NCI-H526 (cell line): Measurements from ENCODE around the gene GRK1.
A peak's percentile ranks its signal among the peaks of the same experiment; 100 is the strongest.
"Not testable (repeated sequence)": the region's sequence is repeated elsewhere in the genome, so short reads cannot be mapped to it uniquely, and the experiment has no call there.

Source experiments
- DNase-seq, 2 experiments: peaks; one replicate each; lab custom pipeline; 2025; lab: John Stamatoyannopoulos, UW

GRK1 gene

DNA sequence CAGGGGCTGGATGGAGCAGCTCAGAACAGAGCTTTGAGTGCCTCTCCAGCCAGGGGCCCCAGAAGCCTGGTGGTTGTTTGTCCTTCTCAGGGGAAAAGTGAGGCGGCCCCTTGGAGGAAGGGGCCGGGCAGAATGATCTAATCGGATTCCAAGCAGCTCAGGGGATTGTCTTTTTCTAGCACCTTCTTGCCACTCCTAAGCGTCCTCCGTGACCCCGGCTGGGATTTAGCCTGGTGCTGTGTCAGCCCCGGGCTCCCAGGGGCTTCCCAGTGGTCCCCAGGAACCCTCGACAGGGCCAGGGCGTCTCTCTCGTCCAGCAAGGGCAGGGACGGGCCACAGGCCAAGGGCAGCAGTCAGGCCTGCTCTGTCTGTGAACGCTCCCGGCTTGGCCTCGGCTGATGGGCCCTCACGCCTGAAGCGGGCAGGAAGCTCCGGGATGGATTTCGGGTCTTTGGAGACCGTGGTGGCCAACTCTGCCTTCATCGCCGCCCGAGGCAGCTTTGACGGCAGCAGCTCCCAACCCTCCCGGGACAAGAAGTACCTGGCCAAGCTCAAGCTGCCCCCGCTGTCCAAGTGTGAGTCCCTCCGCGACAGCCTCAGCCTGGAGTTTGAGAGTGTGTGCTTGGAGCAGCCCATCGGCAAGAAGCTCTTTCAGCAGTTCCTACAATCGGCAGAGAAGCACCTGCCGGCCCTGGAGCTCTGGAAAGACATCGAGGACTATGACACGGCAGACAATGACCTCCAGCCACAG is at the start of gene GRK1:
Gene GRK1, plus strand, starts transcription at position 269 of the 751 bp plus-strand sequence. Its CDS starts 168 bp downstream, at position 437.
- DNase-seq: no peak

DNA sequence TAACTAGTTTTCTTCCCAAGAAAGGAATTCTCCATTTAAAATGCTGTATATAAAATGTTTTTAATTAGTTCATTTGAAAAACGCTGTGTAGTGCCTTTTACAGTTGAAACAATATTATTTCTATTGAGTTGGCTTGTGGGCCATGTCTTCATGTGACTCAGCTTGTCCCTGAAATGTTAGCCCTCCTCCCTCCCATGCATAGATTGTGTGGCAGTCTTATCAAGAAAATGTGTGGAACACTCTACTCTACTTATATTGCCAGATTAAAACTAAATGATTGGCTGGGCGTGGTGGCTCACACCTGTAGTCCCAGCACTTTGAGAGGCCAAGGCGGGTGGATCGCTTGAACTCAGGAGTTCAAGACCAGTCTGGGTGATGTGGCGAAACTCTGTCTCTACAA is 49.1 kb upstream of the GRK1 start:
- DNase-seq: no peak

DNA sequence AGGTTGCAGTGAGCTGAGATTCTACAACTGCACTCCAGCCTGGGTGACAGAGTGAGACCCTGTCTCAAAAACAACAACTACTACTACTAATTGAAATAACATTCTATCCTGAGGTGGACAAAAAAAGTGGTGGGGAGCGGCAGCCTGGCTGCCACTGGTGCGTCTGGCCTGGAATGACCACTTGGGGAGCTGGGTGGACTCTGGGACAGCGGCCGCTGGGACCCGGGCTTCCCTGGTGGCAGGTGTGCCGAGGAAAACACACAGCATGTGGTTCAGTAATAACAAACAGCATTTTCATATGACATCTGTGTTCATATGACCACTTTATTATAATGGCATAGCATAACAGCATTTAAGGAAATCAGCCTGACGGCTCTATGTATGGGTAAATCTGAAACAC is 48.6 kb upstream of the GRK1 start:
- peak in 1 of 2 experiments; percentile 33 for DNase-seq

DNA sequence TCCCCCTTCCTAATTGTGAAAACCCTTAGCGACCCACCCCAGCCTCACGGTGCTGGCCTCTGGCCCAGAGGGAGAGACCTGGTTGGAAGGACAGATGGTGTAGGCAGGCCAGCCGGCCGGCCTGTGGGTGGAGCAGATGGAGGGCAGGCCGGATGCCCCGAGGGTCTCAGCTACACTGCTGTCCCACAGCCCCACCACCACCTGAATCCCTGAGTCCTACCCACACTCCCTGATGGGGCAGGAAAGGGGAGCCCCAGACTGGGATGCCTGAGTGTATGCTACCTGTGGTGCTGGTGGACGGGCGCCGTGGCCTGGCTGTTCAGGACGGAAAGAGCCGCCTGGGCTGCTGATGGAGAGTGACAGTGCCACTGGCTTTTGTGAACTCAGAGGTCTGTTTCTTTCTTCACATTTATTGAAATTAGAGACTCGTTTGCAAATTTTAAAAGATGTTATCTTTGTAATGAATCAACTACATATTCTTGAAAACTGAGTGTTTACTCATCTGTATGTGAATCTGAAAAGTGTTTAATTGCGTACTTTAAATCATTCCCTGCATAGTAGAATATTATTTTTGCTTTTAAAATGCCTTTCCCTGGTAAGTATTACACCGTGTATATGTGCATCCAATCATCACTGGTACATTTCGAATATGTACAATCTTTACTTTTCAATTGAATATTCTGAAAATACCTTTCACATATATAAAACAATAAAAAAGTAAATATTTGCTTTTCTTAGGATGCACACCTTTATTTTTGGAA is 46.8 kb upstream of the GRK1 start:
- DNase-seq: no peak

DNA sequence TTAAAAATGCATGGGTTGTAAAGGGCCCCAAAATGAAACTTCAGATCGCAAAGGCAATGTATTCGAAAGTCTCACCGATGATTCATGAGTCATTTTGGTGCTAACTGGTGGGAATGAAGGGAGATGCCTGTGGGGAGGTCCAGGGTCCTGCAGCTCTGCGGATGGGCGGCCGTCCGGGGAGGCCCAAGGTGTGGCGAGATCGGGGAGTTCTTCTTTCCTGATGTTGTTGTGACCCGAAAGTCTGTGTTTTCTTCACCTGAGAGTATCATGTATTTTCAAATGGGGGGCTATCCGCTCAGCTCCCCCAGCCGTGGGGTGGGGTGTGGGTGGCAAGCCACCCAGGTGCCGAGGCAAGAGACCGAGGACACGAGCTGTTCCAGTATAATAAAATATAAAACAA is 46.0 kb upstream of the GRK1 start:
- no peak for DNase-seq

DNA sequence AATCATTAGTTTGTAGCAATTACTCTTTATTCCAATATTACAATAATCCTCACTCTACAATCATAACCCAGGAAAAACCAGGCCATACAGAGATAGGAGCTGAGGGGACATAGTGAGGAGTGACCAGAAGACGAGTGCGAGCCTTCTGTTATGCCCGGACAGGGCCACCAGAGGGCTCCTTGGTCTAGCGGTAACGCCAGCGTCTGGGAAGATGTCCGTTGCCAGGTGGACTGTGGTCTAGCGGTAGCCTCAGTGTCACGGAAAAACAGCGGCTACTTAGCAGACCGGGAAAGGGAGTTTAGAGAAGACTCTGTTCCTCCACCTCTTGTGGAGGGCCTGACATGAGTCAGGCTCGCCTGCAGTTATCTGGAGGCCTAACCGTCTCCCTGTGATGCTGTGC is 45.5 kb upstream of the GRK1 start:
- DNase-seq: peak in 1 of 2 experiments; percentile 22

DNA sequence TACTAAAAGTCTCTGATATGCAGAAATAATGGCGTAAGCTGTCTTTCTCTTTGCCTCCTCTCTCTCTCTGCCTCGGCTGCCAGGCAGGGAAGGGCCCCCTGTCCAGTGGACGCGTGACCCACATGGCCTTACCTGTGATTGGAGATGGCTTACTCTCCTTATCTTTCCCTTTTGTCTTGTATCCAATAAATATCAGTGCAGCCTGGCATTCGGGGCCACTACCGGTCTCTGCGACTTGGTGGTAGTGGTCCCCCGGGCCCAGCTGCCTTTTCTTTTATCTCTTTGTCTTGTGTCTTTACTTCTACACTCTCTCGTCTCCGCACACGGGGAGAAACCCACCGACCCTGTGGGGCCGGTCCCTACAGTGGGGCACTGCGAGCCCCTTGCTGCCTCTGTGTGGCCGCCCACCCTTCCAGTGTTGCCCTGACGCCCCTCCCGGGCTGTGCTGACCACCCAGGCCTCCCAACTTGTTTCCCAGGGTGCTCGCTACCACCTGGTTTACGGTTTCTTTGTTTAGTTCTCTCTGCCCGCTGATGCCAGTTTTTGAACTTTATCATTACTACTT is 45.0 kb upstream of the GRK1 start:
- DNase-seq: not testable (repeated sequence)

DNA sequence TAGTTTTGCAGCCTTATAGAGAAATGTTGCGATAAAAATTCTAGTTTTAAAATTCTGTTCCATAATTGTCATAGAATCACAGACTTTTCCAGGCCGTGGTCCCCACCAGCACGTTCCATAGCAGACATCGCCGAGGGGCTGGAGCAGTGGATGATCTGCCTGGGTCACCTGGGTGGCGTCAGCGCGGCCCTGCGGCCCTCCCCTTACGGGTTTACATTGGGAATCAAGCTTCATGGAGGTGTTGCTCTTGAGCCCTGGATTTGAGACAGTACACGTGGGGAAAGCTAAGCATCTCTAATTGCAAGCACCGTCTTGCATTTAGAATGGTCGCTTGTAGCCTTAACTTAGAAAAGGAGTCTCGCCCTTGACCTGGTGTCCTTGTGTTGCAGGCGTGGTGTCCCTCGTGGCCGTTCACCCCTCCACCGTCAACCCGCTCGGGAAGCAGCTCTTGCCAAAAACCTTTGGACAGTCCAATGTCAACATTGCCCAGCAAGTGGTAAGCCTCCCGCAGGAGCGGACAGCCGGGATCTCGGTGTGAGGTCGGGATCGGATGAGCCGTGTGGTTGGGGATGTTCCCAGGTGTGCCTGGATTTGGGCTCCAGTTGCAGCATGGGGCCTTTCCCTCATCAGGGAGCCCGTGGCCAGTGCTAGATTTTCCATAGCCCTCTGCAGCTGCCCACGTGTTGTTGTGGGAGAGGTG is 44.1 kb upstream of the GRK1 start:
- DNase-seq: no peak

DNA sequence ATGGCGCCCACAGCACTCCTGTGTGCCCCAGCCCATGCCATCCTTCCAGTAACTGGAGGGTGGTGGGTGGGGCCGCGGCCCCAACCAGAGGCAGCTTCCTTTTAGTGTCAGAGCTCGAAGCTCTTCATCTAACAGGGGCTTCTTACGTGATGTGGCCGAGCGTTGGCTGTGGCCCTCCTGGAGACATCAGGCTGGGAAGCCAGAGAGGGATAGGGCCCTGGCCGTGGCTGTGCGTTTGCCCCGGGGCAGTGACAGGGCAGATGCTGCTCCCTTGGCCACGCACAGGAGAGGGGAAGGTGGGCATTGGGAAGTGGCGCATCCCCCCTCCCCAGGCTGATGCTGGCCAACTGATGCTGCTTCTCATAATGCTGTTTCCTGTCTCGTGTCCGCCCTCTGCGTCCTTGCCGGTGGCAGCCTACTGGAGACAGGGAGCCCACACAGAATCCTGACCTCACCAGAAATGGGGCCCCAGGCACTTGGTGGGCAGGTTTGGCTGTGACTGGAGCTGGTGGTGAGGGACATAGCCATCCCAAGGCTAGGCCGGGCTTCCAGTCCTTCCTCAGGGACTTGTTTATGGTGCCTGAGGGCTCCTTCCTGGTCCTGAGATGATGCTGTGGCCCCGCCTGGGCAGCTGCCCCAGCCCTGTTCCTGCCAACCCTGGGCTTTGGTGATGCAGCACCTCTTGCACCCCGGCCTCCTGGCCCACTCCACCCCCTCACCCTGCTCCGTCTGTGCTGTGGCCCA is 43.4 kb upstream of the GRK1 start:
- no peak for DNase-seq

DNA sequence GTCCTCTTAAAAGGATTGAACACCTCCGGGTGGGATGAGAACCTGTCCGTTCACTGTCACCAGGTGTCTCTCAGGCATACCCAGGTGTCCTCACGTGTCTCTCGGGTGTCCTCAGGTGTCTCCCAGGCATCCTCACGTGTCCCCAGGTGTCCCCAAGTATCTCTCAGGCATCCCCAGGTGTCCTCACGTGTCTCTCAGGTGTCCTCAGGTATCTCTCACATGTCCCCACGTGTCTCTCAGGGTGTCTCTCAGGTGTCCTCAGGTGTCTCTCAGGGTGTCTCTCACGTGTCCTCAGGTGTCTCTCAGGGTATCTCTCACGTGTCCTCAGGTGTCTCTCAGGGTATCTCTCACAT is 42.8 kb upstream of the GRK1 start:
- no peak for DNase-seq

DNA sequence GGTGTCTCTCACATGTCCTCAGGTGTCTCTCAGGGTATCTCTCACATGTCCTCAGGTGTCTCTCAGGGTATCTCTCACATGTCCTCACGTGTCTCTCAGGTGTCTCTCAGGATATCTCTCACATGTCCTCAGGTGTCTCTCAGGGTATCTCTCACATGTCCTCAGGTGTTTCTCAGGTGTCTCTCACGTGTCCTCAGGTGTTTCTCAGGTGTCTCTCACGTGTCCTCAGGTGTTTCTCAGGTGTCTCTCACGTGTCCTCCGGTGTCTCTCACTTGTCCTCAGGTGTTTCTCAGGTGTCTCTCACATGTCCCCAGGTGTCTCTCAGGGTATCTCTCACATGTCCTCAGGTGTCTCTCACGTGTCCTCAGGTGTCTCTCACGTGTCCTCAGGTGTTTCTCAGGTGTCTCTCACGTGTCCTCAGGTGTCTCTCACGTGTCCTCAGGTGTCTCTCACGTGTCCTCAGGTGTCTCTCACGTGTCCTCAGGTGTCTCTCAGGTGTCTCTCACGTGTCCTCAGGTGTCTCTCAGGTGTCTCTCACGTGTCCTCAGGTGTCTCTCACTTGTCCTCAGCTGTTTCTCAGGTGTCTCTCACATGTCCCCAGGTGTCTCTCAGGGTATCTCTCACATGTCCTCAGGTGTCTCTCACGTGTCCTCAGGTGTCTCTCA is 42.2 kb upstream of the GRK1 start:
- not testable (repeated sequence) for DNase-seq

DNA sequence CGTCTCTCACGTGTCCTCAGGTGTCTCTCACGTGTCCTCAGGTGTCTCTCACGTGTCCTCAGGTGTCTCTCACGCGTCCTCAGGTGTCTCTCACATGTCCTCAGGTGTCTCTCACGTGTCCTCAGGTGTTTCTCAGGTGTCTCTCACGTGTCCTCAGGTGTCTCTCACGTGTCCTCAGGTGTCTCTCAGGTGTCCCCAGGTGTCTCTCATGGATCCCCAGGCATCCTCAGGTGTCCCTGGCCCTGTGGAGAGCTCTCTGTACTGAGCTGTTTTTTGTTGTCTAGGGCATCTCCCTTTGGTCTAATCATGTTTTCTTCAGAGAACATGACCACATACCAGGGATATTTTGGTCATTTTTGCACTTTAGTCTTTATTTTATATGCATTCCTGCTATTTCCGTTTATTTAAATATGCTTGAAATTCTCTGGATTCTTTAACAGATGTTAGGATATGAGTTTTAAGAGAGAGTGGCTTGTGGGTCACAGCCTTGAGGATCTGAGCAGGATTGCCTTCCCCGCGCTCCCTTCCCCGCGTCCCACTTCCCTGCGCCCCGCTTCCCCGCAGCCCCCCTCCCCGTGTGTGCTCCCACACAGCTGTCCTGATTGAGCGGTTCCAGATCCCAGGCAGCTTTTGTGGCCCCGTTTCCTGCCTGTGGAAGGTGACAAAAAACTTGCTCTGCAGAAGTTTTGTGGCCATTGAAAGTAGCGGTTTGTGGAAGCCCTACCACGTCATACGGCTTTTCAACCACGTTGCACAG is 40.9 kb upstream of the GRK1 start:
- DNase-seq: no peak

DNA sequence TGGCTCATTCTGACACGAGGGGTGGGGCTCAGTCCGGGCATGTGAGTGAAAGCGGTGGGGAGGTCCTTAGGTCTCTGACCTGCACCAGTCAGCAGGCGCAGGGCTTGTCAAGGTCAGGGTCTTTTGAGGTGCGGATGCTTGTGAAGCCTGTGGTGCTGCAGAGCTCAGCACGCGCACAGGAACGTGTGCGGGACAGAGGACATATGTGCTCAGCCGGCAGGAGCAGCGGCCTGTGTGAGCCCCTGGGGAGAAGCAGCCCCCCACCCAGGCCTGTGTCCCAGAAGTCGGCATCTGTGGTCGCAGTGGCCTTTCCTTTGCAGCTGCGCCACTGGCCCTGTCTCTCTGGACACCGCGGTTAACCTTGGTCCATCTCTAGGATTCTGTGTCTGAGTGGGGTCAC is 39.9 kb upstream of the GRK1 start:
- no peak for DNase-seq

DNA sequence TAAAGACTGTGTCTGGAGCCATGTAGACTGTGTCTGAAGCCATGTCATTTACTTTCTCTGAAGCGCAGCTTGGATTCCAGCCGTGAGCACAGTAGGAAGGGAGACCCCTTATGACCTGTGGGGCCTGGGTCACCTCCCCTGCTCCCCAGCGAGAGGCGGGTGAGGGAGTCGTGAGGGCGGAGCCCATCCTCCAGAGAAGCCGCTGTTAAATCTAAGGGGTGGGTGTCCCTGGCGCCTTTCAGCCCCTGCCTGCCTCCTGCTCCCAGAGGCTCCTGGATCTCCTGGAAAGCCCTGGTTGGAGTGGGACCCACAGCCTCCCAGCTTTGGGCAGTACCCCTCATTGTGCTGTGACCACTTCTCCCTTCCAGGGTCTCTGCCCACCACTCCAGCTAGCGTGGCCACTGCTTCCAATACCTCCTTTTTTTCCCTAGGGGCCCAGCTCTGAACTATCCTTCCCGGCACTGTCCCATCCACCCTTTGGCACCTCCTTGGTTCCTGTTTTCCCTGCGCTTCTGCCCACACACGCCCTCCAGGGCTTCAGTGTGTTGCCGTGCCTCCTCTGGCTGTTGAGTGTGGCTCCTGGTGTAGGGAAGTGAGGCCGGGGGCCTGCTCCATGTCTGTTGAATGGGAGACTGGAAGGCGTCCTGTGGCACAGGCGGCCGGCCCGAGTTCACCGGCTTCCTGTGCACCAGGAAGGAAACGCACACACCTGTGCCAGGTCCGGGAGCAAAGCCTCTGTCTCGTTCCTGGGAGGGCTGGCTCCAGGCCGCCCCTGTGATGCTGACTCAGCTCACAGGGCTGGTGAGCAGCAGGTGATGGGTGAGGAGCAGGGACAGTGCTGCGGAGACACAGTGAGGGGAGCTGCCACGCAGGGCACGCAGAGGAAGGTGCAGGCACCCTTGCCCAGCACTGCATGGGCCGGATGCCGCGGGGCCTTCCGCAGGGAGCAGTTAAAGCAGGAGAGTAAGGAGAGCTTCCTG is 38.4 kb upstream of the GRK1 start:
- DNase-seq: no peak

DNA sequence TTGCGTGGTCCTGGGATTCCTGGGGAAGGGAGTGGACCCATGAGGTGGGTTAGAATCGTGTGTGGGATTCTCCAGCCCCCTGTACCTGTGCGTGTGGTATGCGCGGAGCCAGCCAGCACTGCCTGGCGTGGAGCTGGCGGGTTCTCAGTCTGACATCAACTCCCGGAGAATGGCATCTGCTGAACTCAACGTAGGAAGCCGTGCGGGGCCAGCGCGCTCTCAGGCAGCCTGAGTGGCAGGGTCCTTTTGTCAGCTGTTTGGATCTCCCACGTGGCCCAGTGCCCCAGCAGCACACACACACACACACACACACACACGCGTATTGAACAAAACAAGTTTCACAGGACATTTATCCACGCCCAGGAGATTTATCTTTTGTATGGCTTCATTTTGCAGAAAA is 37.2 kb upstream of the GRK1 start:
- DNase-seq: no peak

DNA sequence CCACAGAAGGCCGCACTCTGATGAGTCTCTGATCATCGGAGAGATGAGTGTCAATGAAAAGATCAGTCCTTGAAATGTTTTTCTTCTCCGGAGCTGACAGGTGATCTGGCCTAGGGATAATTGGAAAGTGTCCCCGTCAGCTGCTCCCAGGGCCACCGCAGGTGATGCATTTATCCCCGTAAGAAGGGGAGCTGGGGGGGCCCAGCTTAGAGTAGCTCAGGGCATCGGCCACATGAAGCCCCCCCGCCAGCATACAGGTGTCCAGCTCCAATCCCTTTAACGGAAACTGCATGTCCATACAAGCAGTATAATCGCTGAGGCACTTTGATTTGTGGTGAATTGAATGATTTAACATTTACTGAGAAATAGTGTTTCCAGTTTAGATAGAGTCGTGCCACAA is 36.7 kb upstream of the GRK1 start:
- no peak for DNase-seq

DNA sequence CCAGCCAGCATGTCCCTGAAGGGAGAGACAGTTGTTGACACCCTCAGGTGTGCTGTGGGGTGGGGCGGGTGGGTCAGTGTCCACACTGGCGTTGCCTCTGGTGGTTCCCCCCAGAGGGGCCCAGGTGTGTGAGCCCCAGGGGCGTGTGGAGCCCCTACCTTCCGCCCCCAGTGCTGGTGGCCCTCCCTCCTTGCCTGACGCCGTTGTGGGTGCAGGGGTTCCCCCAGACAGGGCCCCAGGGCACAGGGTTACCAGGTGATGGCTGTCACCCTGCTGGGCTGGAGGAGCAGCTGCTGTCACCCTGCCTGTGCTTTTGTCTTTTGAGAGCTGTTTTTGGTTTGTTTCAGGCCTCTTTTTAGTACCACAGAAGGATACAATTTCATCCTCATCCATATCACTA is 36.2 kb upstream of the GRK1 start:
- DNase-seq: no peak

DNA sequence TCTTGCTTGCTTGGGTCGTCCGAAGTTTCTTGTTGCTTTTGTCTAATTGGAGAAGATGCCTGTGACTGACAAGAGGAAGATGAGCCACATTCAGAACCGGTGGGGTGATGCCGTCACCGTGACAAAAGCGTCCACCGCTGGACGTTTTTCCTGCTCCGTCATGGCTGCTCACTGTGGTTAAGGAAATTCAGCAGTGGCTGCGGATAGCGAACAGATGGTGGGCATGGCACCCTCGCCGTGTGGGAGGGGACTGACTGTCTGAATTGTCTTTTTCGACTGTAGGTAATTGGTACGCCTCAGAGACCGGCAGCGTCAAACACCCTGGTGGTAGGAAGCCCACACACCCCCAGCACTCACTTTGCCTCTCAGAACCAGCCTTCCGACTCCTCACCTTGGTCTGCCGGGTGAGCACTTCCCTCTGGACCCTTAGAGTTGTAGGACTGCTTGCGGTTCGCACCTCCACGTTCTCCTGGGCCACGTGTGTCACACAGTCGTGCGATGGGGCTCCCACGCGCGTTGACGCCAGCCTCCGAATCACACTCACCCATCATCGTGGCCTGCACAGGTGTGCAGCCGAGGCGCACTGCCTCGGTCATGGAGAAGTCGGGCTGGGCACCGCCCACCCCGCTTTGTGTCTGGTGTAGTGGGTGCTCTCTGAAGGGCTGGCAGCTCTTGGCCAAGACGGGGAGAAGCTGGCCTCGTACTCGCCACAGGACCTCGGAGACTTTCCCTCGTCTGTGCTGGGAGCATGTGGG is 35.5 kb upstream of the GRK1 start:
- DNase-seq: no peak
